EL (cell line): ENCODE data around the gene CREB3.

Experiments
- DNase-seq: peaks from one replicate; pipeline ENCODE4 v3.0.0-alpha.2; 2016

Gene CREB3

GRCh38 chr9:35732185-35732799 lies at the start of gene CREB3, which contains the start of gene TLN1:
Gene CREB3, plus strand, starts transcription at chr9:35732666. Its CDS starts 107 bp downstream, at chr9:35732773.
Gene TLN1, minus strand, starts transcription at chr9:35732195. Its CDS starts 6,501 bp downstream, at chr9:35725694.
- peak; percentile 100 for DNase-seq

DNA sequence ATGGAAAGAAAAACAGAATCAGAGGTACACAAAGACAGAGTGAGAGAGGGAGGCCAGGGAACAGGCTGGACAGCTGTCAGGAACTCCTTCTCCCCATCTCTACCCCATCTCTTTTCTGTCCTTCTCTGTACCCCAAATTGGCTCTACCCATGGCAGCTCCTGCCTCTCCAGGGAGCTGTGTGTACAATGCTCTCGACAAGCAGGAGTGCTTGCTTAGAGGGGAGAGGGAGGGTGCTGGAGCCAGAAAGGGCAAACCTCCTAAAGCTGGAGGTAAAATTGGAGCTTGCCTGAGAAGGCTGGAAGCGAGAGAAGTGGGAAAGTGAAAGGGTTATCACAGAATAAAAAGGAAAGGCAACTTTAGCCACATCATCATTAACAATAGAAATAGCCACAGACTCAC lies 49.1 kb upstream of the CREB3 start:
- DNase-seq, result no peak

- no peak for DNase-seq
Observed at GRCh38 chr9:35684921-35685320, 47.5 kb upstream of the CREB3 start.

GRCh38 chr9:35685506-35685905 lies 47.0 kb upstream of the CREB3 start:
- no peak for DNase-seq

- peak; percentile 50 for DNase-seq
Observed at GRCh38 chr9:35686222-35687203, 46.0 kb upstream of the CREB3 start.

DNA sequence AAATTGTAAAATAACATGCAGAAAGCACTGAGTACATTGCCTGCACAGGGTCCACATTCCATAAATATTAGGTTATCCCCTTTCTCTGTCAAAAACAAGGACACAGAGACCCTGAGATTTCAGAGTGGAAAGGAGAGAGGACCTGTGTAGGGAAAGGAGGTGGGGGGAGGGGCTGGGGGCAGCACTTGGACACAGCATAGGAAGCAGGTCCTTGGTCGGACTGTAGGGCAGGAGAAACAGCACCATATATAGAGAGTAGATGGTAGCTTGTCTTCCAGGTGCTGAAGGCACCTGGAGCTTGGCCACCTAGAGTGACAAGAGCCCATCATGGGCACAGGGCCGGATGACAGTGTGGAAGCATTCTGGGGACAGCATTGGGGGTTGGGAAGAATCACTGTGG lies 45.2 kb upstream of the CREB3 start:
- no peak for DNase-seq

- no peak for DNase-seq
Observed at GRCh38 chr9:35687972-35688557, 44.4 kb upstream of the CREB3 start.

GRCh38 chr9:35688558-35689541 lies 43.6 kb upstream of the CREB3 start:
- DNase-seq, result peak; percentile 82

DNA sequence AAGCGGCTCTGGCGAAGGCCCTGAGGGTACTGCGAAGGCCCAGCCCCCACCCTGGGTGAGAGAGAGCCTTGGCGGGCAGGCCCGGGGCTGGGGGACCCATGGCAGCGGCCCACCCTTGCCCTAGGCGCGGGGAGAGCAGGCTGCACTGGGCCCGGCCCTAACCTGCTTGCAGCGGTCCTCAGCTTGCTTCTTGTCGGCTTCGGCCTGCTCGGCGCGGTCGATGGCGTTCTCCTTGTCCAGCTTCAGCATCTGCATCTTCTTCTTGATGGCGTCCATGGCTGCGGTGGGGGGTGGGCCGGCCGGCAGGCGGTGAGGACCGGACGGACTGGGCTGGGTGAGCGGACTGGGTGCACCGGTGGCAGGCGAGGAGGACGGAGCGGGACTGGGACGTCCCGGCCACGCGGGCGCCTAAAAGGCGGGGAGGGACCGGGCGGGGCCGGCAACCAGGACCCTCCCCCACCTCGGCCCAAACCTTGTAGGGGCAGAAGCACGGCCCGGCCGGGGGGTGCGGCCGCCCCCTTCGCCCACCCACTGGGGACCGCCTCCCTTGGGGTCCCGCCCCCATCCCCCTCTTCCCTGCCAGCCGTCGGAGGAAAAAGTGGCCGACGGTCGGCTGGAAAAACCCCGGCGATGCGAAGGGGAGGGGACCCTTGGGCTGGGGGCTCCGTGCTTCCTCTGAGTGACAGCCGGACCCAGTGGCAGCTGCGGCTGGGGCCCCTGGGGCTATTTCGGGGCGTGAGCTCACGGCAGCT lies 42.7 kb upstream of the CREB3 start, which contains the start of gene TPM2:
TPM2 (minus strand) TSS at position 384 of the 752 bp plus-strand sequence; CDS start at position 276, 108 bp downstream.
- DNase-seq, result peak; percentile 92

- no peak for DNase-seq
Observed at GRCh38 chr9:35690294-35690613, 42.2 kb upstream of the CREB3 start.

DNA sequence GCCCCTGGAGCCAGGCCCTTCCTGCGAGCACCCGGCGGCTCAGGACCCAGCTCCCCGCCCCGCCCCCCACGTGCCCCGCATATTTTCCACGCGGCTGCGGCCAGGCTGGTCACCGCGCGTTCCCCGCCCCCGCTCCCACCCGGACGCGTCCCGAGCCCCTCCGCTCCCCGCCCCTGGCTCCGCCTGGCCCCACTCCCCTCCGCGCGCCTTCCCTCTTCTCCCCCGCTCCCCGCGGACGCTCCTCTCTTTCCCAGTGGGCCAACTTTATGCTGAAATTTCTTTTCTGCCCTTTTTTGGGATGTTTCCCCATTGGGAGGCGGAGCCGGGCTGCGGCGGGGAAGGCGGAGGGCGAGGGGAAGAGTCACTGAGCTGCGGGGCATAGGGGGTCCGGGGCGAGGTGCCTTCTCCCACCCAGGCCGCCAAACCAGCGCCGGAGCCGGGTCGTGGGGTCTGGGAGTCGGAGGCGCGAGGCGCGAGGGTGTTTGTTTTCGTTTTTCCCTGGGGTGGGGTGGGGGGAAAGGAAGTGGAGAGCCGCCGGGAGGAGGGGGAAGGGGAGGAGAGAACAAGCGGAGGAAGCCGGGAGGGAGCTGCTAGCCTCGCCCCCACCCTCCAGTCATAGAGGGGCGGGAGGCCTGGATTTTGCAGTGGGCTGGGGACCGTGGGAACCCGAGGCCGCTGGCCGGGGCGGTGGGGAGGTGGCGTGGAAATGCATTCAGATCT lies 41.7 kb upstream of the CREB3 start:
- DNase-seq, result peak; percentile 79

GRCh38 chr9:35691334-35691650 lies 41.2 kb upstream of the CREB3 start:
- no peak for DNase-seq

DNA sequence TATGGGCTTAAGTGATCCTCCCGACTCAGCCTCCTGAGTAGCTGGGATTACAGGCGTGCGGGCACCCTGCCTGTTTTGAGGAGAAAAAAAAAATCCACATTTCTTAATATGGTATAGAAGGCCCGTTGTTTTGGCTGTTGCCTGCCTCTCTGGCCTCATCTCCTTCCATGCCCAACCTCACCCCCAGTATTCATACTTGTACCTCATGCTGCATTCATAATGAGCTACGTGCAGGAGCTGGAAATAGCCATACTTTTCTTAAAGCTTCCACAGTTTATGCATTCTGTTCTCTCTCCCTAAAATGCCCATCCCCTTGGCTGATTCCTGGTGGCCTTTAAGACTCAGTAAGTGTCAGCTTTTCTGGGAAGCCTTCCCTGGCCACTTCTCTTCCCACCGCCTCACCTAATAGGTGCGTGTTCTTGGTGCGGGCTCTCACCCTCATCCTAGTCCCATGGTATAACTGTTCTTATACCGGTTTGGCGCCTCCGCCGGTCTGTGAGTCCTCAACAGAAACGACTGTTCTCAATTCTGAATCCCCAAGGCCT lies 40.6 kb upstream of the CREB3 start:
- DNase-seq, result no peak

GRCh38 chr9:35695943-35696401 lies 36.5 kb upstream of the CREB3 start:
- no peak for DNase-seq

DNA sequence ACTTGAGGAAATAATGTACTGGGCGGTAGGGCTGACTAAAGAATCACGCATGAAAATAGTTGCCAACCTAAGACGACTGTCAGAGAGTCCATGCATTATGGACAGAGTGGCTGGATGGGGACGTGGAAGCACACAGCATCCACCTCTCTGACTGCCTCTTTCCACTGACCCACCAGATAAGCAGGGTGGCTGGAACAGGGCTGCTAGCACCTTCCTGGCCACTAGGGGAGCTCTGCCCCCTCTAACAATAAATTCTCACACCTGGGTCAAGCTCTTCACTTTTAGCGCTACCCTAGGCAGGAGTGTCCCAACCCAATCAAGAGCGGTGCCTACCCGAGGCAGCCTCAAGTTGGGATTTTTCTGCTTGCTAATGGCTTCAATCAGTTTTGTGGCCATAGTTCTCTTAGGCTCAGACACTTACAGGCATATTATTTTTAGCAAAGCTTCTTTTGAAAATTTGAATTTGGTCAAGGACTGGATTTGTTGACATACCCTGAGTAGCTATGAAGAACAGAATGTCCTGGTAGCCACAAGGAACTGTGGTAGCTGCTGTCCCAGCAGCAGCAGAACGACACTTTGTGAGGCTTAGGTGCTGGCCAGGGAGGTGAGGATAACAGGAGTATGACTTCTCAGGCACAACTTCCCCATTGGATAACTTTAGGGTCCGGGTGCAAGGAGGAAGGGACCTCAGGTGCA lies 35.8 kb upstream of the CREB3 start:
- DNase-seq, result peak; percentile 49

GRCh38 chr9:35697486-35697885 lies 35.0 kb upstream of the CREB3 start:
- DNase-seq, result no peak

DNA sequence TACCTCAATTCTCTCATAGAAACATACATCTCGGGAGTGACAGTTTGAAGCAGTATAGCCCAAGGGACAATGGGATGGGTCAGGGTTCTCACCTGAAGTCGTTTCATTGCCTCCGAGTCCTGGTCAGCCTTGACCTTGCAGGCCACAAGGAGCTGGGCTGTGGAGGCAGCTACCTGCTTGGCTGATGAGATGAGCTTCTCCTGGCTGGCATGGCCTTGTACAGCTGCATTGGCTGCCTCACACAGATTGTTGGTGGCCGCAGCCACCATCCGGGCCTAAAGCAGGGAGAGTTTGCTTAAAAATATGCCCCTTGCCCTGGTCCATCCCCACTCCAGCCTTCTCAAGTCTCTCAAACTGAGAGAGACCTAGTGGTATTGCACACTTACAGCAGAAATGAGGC lies 34.2 kb upstream of the CREB3 start:
- no peak for DNase-seq

DNA sequence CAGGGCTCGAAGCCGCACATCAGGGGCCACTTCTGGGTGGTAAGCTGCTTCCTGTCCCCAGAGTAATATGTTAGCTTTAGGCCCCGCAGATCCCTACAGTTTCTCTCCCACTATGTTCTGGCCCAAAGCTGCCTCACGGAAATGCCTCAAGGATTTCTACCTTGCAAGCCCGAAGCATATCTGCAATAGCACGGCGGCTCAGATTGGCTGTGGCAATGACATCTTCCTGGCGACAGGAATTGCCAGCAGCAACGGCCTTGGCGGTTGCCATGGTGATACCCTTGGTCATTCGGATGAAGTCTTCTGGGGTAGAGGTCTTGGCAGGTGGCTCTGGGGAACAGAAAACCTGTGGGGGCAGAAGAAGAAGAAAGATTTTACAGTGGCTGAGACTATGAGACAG lies 32.4 kb upstream of the CREB3 start:
- no peak for DNase-seq

GRCh38 chr9:35700942-35701341 lies 31.5 kb upstream of the CREB3 start:
- DNase-seq, result no peak

GRCh38 chr9:35702696-35703095 lies 29.8 kb upstream of the CREB3 start:
- DNase-seq, result no peak
